HL-60 (cell line): ENCODE measurements around the gene MSH3.

Source experiments
- DNase-seq, 2 experiments: peaks; one replicate each; pipeline ENCODE4 v3.0.0-alpha.2; 2010 to 2020; ENCODE audit warnings: low read depth in 1 of 2, low spot score in 1 of 2
- H3K27ac ChIP-seq: fragments of 250-450 bp; sonication (Bioruptor Pico); replicated peaks from 2 replicates; pipeline ENCODE4 v1.5.1; 2020; ENCODE audit warnings: mild to moderate bottlenecking, moderate library complexity
- H3K27me3 ChIP-seq: fragments of 250-450 bp; sonication (Bioruptor Pico); 2 replicates; pipeline ENCODE4 v1.5.1; 2021; ENCODE audit warnings: mild to moderate bottlenecking, moderate library complexity; ENCODE audit not compliant: insufficient read depth, poor library complexity, severe bottlenecking
- H3K4me3 ChIP-seq: replicated peaks from 2 replicates; pipeline ENCODE4 v1.5.1; 2011; ENCODE audit warnings: mild to moderate bottlenecking, control low read depth, low read length; ENCODE audit not compliant: insufficient read depth
- GABPA ChIP-seq: IDR thresholded peaks from 2 replicates; pipeline ENCODE4 v1.6.1; 2012; ENCODE audit warnings: low read depth
- POLR2AphosphoS5 ChIP-seq: IDR thresholded peaks from 2 replicates; pipeline ENCODE4 v1.6.1; 2012; ENCODE audit warnings: low read depth
- SPI1 ChIP-seq: IDR thresholded peaks from 2 replicates; pipeline ENCODE4 v1.6.1; 2012; ENCODE audit warnings: low read depth, mild to moderate bottlenecking, borderline replicate concordance
- TF ChIP-seq, protein P1 (sequence below): IDR thresholded peaks from 2 replicates; pipeline ENCODE4 v1.6.1; 2012; ENCODE audit warnings: low read depth; ENCODE audit not compliant: insufficient replicate concordance
- TF ChIP-seq, protein P2 (sequence below): IDR thresholded peaks from one replicate; pipeline ENCODE4 v1.5.1; 2011; ENCODE audit warnings: low read length, control low read depth, inconsistent platforms; ENCODE audit not compliant: insufficient read depth

Gene MSH3

DNA sequence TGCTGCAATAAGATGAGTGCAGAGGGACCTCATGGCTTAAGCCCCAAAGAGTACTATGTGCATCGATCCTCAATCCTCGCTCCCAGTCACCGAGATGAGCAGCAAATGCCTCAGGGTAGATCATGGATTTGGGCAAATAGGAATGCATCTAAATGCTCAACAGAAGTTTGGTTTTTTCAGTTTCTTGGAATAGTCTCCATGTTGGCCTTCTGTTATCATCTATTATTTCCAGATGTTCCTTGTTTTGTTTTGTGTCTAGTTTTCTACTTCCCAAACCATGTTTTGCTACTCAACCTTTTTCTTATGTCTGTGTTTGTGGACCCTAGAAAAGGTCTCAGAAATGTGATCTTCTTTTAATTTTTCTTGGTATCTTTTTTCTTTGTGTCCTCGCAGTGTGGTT, 262.2 kb downstream of the MSH3 start:
- TF ChIP-seq, protein P1, sequence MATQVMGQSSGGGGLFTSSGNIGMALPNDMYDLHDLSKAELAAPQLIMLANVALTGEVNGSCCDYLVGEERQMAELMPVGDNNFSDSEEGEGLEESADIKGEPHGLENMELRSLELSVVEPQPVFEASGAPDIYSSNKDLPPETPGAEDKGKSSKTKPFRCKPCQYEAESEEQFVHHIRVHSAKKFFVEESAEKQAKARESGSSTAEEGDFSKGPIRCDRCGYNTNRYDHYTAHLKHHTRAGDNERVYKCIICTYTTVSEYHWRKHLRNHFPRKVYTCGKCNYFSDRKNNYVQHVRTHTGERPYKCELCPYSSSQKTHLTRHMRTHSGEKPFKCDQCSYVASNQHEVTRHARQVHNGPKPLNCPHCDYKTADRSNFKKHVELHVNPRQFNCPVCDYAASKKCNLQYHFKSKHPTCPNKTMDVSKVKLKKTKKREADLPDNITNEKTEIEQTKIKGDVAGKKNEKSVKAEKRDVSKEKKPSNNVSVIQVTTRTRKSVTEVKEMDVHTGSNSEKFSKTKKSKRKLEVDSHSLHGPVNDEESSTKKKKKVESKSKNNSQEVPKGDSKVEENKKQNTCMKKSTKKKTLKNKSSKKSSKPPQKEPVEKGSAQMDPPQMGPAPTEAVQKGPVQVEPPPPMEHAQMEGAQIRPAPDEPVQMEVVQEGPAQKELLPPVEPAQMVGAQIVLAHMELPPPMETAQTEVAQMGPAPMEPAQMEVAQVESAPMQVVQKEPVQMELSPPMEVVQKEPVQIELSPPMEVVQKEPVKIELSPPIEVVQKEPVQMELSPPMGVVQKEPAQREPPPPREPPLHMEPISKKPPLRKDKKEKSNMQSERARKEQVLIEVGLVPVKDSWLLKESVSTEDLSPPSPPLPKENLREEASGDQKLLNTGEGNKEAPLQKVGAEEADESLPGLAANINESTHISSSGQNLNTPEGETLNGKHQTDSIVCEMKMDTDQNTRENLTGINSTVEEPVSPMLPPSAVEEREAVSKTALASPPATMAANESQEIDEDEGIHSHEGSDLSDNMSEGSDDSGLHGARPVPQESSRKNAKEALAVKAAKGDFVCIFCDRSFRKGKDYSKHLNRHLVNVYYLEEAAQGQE: no peak
- no peak for TF ChIP-seq GABPA
- TF ChIP-seq SPI1: no peak
- TF ChIP-seq POLR2AphosphoS5: no peak
- TF ChIP-seq, protein P2, sequence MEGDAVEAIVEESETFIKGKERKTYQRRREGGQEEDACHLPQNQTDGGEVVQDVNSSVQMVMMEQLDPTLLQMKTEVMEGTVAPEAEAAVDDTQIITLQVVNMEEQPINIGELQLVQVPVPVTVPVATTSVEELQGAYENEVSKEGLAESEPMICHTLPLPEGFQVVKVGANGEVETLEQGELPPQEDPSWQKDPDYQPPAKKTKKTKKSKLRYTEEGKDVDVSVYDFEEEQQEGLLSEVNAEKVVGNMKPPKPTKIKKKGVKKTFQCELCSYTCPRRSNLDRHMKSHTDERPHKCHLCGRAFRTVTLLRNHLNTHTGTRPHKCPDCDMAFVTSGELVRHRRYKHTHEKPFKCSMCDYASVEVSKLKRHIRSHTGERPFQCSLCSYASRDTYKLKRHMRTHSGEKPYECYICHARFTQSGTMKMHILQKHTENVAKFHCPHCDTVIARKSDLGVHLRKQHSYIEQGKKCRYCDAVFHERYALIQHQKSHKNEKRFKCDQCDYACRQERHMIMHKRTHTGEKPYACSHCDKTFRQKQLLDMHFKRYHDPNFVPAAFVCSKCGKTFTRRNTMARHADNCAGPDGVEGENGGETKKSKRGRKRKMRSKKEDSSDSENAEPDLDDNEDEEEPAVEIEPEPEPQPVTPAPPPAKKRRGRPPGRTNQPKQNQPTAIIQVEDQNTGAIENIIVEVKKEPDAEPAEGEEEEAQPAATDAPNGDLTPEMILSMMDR: no peak
- Histone ChIP-seq H3K27me3 (no peaks in the 10 kb centered on the region), H3K4me3 (no peak overlapping the region), H3K27ac (no peak overlapping the region)
- no peak for DNase-seq

DNA sequence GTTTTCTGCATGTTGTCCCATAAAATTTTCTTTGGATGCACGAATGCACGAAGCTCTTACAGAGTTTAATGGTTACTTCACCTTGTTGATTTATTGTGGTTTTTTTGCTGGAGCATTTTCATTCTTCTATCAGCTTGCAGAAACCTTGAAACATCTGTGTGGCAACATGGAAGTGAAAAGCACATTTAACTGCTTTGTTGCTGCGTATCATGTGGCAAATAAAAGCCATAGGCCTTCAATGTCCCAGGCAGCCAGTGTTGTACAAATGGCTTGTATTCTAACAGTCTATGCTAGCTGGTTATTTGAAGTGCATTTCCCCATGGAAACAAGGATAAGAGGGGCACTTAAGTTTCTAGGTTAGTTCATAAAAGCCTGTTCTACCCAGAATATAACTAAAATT, 263.2 kb downstream of the MSH3 start:
- Histone ChIP-seq H3K27me3 (no peaks in the 10 kb centered on the region), H3K27ac (no peak overlapping the region), H3K4me3 (no peak overlapping the region)
- TF ChIP-seq SPI1 (no peak), GABPA (no peak), POLR2AphosphoS5 (no peak)
- TF ChIP-seq, protein P2: no peak
- TF ChIP-seq, protein P1: no peak
- no peak for DNase-seq

DNA sequence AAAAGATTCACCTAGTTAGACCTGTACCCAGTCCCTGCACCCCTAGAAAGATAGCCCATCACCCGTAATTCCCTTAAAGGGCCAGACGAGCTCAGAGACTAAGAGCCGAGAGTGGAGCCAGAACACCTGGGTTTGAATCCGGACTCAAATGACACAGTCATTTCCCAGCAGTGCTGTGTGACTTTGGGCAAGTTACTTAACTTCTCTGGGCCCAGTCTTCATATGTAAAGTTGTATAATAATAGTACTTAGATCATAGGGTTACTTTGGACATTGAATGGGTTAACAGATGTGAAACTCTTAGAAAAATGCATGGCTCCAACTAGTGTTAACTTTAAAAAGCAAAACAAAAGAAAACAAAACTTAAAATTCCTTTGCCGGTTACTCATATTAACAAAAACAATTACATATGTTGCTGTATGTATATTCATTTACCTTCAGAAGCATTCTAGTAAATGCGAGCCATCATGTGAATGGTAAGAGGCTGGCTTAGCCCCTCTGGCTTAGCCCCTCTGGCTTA, 265.3 kb downstream of the MSH3 start:
- DNase-seq: no peak
- Histone ChIP-seq H3K27ac (no peak overlapping the region), H3K4me3 (no peak overlapping the region), H3K27me3 (no peaks in the 10 kb centered on the region)
- TF ChIP-seq GABPA (no peak), POLR2AphosphoS5 (no peak), SPI1 (no peak)
- TF ChIP-seq, protein P1: no peak
- TF ChIP-seq, protein P2: no peak
